SKM-1 treated with dmso at 0.1 percent for 144 hours (cell line): ENCODE data around the gene ENGASE.

Source experiments
- DNase-seq: peaks from one replicate; lab custom pipeline; 2025; ENCODE audit not compliant: unreplicated experiment; lab: John Stamatoyannopoulos, UW

Gene ENGASE

GRCh38 chr17:79135011-79135410 is 60.4 kb downstream of the ENGASE start:
- DNase-seq, result no peak

GRCh38 chr17:79135628-79136405 is 61.2 kb downstream of the ENGASE start:
- no peak for DNase-seq
